OCI-LY3 (cell line): ENCODE measurements around the gene GPR132.
A peak's percentile ranks its signal among the peaks of the same experiment; 100 is the strongest.

Experiments used
- H2AFZ ChIP-seq: fragments of 200-600, 300-600 bp; shearing (Covaris generic); 2 replicates; pipeline ENCODE4 v1.6.0; 2014; ENCODE audit warnings: antibody characterized with exemption, low read depth, low read length
- H3K27ac ChIP-seq: fragments of 200-600, 300-600 bp; sonication (generic); 2 replicates; pipeline ENCODE4 v1.5.1; 2014; ENCODE audit warnings: mild to moderate bottlenecking, low read length, moderate library complexity, mixed read lengths
- H3K27me3 ChIP-seq: fragments of 200-600, 300-600 bp; sonication (generic); 2 replicates; pipeline ENCODE4 v1.6.1; 2014; ENCODE audit warnings: low read depth, low read length, mixed read lengths
- H3K36me3 ChIP-seq: fragments of 200-600, 300-600 bp; sonication (generic); replicated peaks from 2 replicates; pipeline ENCODE3; 2014; ENCODE audit warnings: low read depth, low read length, mixed read lengths
- H3K4me1 ChIP-seq: fragments of 300-600, 200-600 bp; sonication (generic); 2 replicates; pipeline ENCODE4 v1.6.1; 2014; ENCODE audit warnings: low read length, mixed read lengths
- H3K4me2 ChIP-seq: fragments of 200-600, 300-600 bp; sonication (generic); 2 replicates; pipeline ENCODE4 v1.6.1; 2014; ENCODE audit warnings: low read length, mixed read lengths
- H3K4me3 ChIP-seq: fragments of 300-600, 200-600 bp; sonication (generic); 2 replicates; pipeline ENCODE4 v1.5.1; 2014; ENCODE audit warnings: antibody characterized with exemption, mild to moderate bottlenecking, low read length, moderate library complexity
- H3K79me2 ChIP-seq: fragments of 300-600, 200-600 bp; shearing (Covaris generic); 2 replicates; pipeline ENCODE4 v1.6.1; 2014; ENCODE audit warnings: mild to moderate bottlenecking, low read length, mixed read lengths
- H3K9ac ChIP-seq: fragments of 300-600, 200-600 bp; shearing (Covaris generic); 2 replicates; pipeline ENCODE4 v1.6.0; 2014; ENCODE audit warnings: mild to moderate bottlenecking, low read length, moderate library complexity
- H3K9me3 ChIP-seq: fragments of 200-600, 300-600 bp; shearing (Covaris generic); 2 replicates; pipeline ENCODE4 v1.6.1; 2014; ENCODE audit warnings: low read length, mixed read lengths; ENCODE audit not compliant: insufficient read depth
- H4K20me1 ChIP-seq: fragments of 200-600, 300-600 bp; sonication (generic); 2 replicates; pipeline ENCODE4 v1.6.1; 2016; ENCODE audit warnings: low read length, mixed read lengths; ENCODE audit not compliant: insufficient read depth
- CTCF ChIP-seq: fragments of 200-600, 300-600 bp; sonication (generic); IDR thresholded peaks from 2 replicates; pipeline ENCODE4 v1.5.1; 2014; ENCODE audit warnings: antibody characterized with exemption, low read length, low read depth
- EZH2phosphoT487 ChIP-seq: fragments of 200-600 bp; shearing (Covaris generic); IDR thresholded peaks from 2 replicates; pipeline ENCODE4 v1.6.1; 2018; ENCODE audit warnings: antibody characterized with exemption, mixed run types, low read depth

GPR132 gene

GRCh38 chr14:105069522-105069870, 4.3 kb upstream of the GPR132 start:
- TF ChIP-seq EZH2phosphoT487 (no peak), CTCF (no peak)
- Histone ChIP-seq H2AFZ (no peak overlapping the region), H3K27ac (peak overlapping the region; percentile 97)

GRCh38 chr14:105068818-105069217, 3.6 kb upstream of the GPR132 start:
- Histone ChIP-seq H3K4me2 (no peak overlapping the region), H2AFZ (no peak overlapping the region), H3K27ac (peak overlapping the region; percentile 97), H3K27me3 (no peaks in the 10 kb centered on the region), H3K4me1 (peaks cover 84% of the 10 kb centered on the region), H3K79me2 (peaks cover 71% of the 10 kb centered on the region), H3K4me3 (no peak overlapping the region), H3K36me3 (peaks cover 21% of the 10 kb centered on the region), H3K9ac (peak overlapping the region; percentile 75; the same call in 1 of the 2 replicates), H4K20me1 (no peaks in the 10 kb centered on the region), H3K9me3 (no peaks in the 10 kb centered on the region)
- TF ChIP-seq CTCF (no peak), EZH2phosphoT487 (no peak)

More at GRCh38 chr14:105069522-105069870, 4.3 kb upstream of the GPR132 start:
- H3K4me1 ChIP-seq: peaks cover 86% of the 10 kb centered on the region
- H3K4me3 ChIP-seq: peak overlapping the region; percentile 53
- H3K27me3 ChIP-seq: no peaks in the 10 kb centered on the region
- H3K4me2 ChIP-seq: peak overlapping the region; percentile 92
- peak overlapping the region; percentile 75; the same call in 1 of the 2 replicates for H3K9ac ChIP-seq
- H4K20me1 ChIP-seq: no peaks in the 10 kb centered on the region
- H3K79me2 ChIP-seq: peaks cover 71% of the 10 kb centered on the region
- H3K36me3 ChIP-seq: peaks cover 18% of the 10 kb centered on the region
- H3K9me3 ChIP-seq: no peaks in the 10 kb centered on the region

- Histone ChIP-seq H3K36me3 (peaks cover 21% of the 10 kb centered on the region), H4K20me1 (0 out of 2 replicates have a peak, but pooled peaks cover 2% of the 10 kb centered on the region), H2AFZ (no peak overlapping the region), H3K27me3 (no peaks in the 10 kb centered on the region), H3K4me2 (no peak overlapping the region), H3K79me2 (peaks cover 71% of the 10 kb centered on the region), H3K9ac (peak overlapping the region; percentile 94; the same call in 1 of the 2 replicates), H3K4me3 (no peak overlapping the region), H3K27ac (peak overlapping the region; percentile 91), H3K4me1 (peaks cover 82% of the 10 kb centered on the region), H3K9me3 (no peaks in the 10 kb centered on the region)
- TF ChIP-seq EZH2phosphoT487 (no peak), CTCF (no peak)
Measured at GRCh38 chr14:105067969-105068301, 2.7 kb upstream of the GPR132 start.

GRCh38 chr14:105067140-105067968, 2.1 kb upstream of the GPR132 start:
- Histone ChIP-seq H3K4me1 (peaks cover 81% of the 10 kb centered on the region), H3K4me2 (peak overlapping the region; percentile 91), H3K79me2 (peaks cover 71% of the 10 kb centered on the region), H3K4me3 (0 out of 2 replicates have a peak overlapping the region, but pooled peaks have one; percentile 4), H3K9ac (peak overlapping the region; percentile 94), H3K9me3 (no peaks in the 10 kb centered on the region), H3K27me3 (no peaks in the 10 kb centered on the region), H4K20me1 (peaks cover 3% of the 10 kb centered on the region; the same call in 1 of the 2 replicates), H2AFZ (no peak overlapping the region), H3K27ac (peak overlapping the region; percentile 91), H3K36me3 (peaks cover 17% of the 10 kb centered on the region)
- TF ChIP-seq EZH2phosphoT487 (no peak), CTCF (no peak)
